Cardiac muscle cell (in vitro differentiated cells and primary cell): Measurements from ENCODE around the gene TTC6. TPM values are rescaled to one million over a fixed set of nuclear protein-coding genes. Genes with fewer than 3 reads are reported as not detected.

Experiments used
- DNase-seq, 2 donors: peaks; one replicate each; pipeline versions ENCODE4 v3.0.0 to v3.0.0-alpha.2; 2010 to 2017; ENCODE audit warnings: low read depth in 1 of 2, low spot score in 1 of 2
- H3K27ac ChIP-seq: fragments of 200-600 bp; sonication (generic); 2 replicates; pipeline ENCODE4 v1.5.1; 2016
- H3K27me3 ChIP-seq: fragments of 200-600 bp; sonication (generic); 2 replicates; pipeline ENCODE4 v1.6.0; 2016; ENCODE audit warnings: control low read depth
- H3K36me3 ChIP-seq: fragments of 200-600 bp; sonication (generic); 2 replicates; pipeline ENCODE4 v1.5.1; 2016; ENCODE audit warnings: control low read depth
- H3K4me1 ChIP-seq: fragments of 200-600 bp; sonication (generic); 2 replicates; pipeline ENCODE4 v1.8.1; 2017; ENCODE audit warnings: low read depth, mild to moderate bottlenecking, mixed run types
- H3K4me3 ChIP-seq: fragments of 200-600 bp; sonication (generic); 2 replicates; pipeline ENCODE4 v1.5.1; 2016; ENCODE audit warnings: mild to moderate bottlenecking
- H3K9me3 ChIP-seq: fragments of 200-600 bp; sonication (generic); 2 replicates; pipeline ENCODE4 v1.5.1; 2017; ENCODE audit warnings: low read depth, mild to moderate bottlenecking, control low read depth
- CTCF ChIP-seq: IDR thresholded peaks from 2 replicates; pipeline ENCODE4 v1.5.1; 2012; ENCODE audit warnings: low read depth, mild to moderate bottlenecking, low read length
- polyA plus RNA-seq: library from polyadenylated mRNA; unstranded; fragments of >200 nt; fragmentation: Nextera tagmentation; extraction: Ambion mirVana; gene quantifications from 2 replicates; pipeline ENCODE4 v1.2.1, GENCODE V29; 2016
- total RNA-seq: library from RNA; depleted of rRNA; stranded (reverse); fragments of >200 nt; gene quantifications from 2 replicates; pipeline ENCODE4 v1.2.3, GENCODE V29; 2016

Gene TTC6
- total and polyA plus RNA-seq, 2 experiments from 2014 or later, result not detected

GRCh38 chr14:37587131-37587803 lies 8.2 kb upstream of the TTC6 start:
- H3K27ac ChIP-seq, result no peak overlapping the region
- peaks cover 100% of the 10 kb centered on the region for H3K27me3 ChIP-seq
- peak overlapping the region; percentile 8 for H3K4me3 ChIP-seq
- no peaks in the 10 kb centered on the region for H3K9me3 ChIP-seq
- H3K4me1 ChIP-seq, result peaks cover 2% of the 10 kb centered on the region
- no peaks in the 10 kb centered on the region for H3K36me3 ChIP-seq
- TF ChIP-seq CTCF, result no peak
- no peak for DNase-seq

- Histone ChIP-seq H3K27me3 (peaks cover 100% of the 10 kb centered on the region), H3K4me3 (peak overlapping the region; percentile 8), H3K36me3 (no peaks in the 10 kb centered on the region), H3K9me3 (no peaks in the 10 kb centered on the region), H3K4me1 (peaks cover 2% of the 10 kb centered on the region), H3K27ac (no peak overlapping the region)
- peak in 1 of 2 donors; percentile 57 for DNase-seq
- no peak for TF ChIP-seq CTCF
Measured at GRCh38 chr14:37587881-37588666, 7.4 kb upstream of the TTC6 start.

GRCh38 chr14:37588667-37588955 lies 6.8 kb upstream of the TTC6 start:
- H3K4me3 ChIP-seq, result no peak overlapping the region

GRCh38 chr14:37588956-37589714 lies 6.3 kb upstream of the TTC6 start:
- H3K9me3 ChIP-seq, result no peaks in the 10 kb centered on the region
- no peak overlapping the region for H3K4me3 ChIP-seq
- no peak overlapping the region for H3K27ac ChIP-seq
- H3K27me3 ChIP-seq, result peaks cover 100% of the 10 kb centered on the region
- DNase-seq, result no peak
- TF ChIP-seq CTCF, result no peak
- no peaks in the 10 kb centered on the region for H3K36me3 ChIP-seq
- peaks cover 2% of the 10 kb centered on the region for H3K4me1 ChIP-seq

More at GRCh38 chr14:37588667-37588955, 6.8 kb upstream of the TTC6 start:
- H3K27me3 ChIP-seq, result peaks cover 100% of the 10 kb centered on the region
- no peak for DNase-seq
- H3K36me3 ChIP-seq, result no peaks in the 10 kb centered on the region
- TF ChIP-seq CTCF, result no peak
- H3K4me1 ChIP-seq, result peaks cover 2% of the 10 kb centered on the region
- no peak overlapping the region for H3K27ac ChIP-seq
- no peaks in the 10 kb centered on the region for H3K9me3 ChIP-seq

- no peak overlapping the region for H3K4me3 ChIP-seq
- no peak for DNase-seq
- peaks cover 2% of the 10 kb centered on the region for H3K4me1 ChIP-seq
- H3K9me3 ChIP-seq, result no peaks in the 10 kb centered on the region
- TF ChIP-seq CTCF, result no peak
- H3K27ac ChIP-seq, result no peak overlapping the region
- H3K36me3 ChIP-seq, result no peaks in the 10 kb centered on the region
- H3K27me3 ChIP-seq, result peaks cover 100% of the 10 kb centered on the region
Measured at GRCh38 chr14:37589715-37590427, 5.6 kb upstream of the TTC6 start.
